IMR-90 (cell line): ENCODE measurements around the gene PRUNE2. TPM values are rescaled to one million over a fixed set of nuclear protein-coding genes. Genes with fewer than 3 reads are reported as not detected.

Experiments used
- ATAC-seq: fragments of 200-7000 bp; cut with Tn5 transposase; 2 replicates; pipeline ENCODE4 v1.9.1; 2020; ENCODE audit warnings: low read depth, mild to moderate bottlenecking, moderate library complexity
- BruUV-seq: library from RNA; stranded (reverse); fragments of 400-500 nt; replicated peaks from 2 replicates; lab custom pipeline; 2021; lab: Mats Ljungman, UMichigan
- CTCF ChIA-PET: fragments of 300-600 bp; formaldehyde crosslinking; extraction: SDS; loops from one replicate; lab custom pipeline; 2021; ENCODE audit warnings: antibody characterized with exemption; lab: Yijun Ruan, JAX
- POLR2A ChIA-PET: fragments of 300-600 bp; sonication (Branson Sonifier 250); formaldehyde crosslinking; loops from one replicate; lab custom pipeline; 2022; ENCODE audit warnings: antibody characterized with exemption; ENCODE audit not compliant: unreplicated experiment; lab: Charles Lee
- DNase-seq: peaks from one replicate; pipeline ENCODE4 v3.0.0; 2013
- H2AFZ ChIP-seq: replicated peaks from 2 replicates; pipeline ENCODE3; 2013; ENCODE audit warnings: low read length, mild to moderate bottlenecking; ENCODE audit not compliant: poor library complexity
- H2AK5ac ChIP-seq: 2 replicates; pipeline ENCODE4 v1.6.1; 2013; ENCODE audit warnings: low read depth, low read length, inconsistent platforms
- H2AK9ac ChIP-seq: replicated peaks from 2 replicates; pipeline ENCODE3; 2013; ENCODE audit warnings: mild to moderate bottlenecking, low read depth, low read length, moderate library complexity; ENCODE audit not compliant: poor library complexity
- H2BK120ac ChIP-seq: 2 replicates; pipeline ENCODE4 v1.6.1; 2013; ENCODE audit warnings: low read depth, low read length, inconsistent platforms
- H2BK15ac ChIP-seq: 3 replicates; pipeline ENCODE4 v1.6.1; 2013; ENCODE audit warnings: low read depth, low read length, inconsistent platforms
- H2BK20ac ChIP-seq: 2 replicates; pipeline ENCODE4 v1.6.1; 2013; ENCODE audit warnings: low read depth, mild to moderate bottlenecking, inconsistent platforms, low read length, moderate library complexity
- H2BK5ac ChIP-seq: 2 replicates; pipeline ENCODE4 v1.6.1; 2013; ENCODE audit warnings: mild to moderate bottlenecking, low read depth, low read length, inconsistent platforms; ENCODE audit not compliant: poor library complexity, severe bottlenecking
- H3K14ac ChIP-seq: replicated peaks from 2 replicates; pipeline ENCODE4 v1.6.1; 2013; ENCODE audit warnings: low read depth, low read length, inconsistent platforms
- H3K18ac ChIP-seq: 2 replicates; pipeline ENCODE4 v1.6.1; 2013; ENCODE audit warnings: low read depth, low read length, control low read depth
- H3K23ac ChIP-seq: 2 replicates; pipeline ENCODE4 v1.6.1; 2013; ENCODE audit warnings: low read depth, low read length, inconsistent platforms
- H3K27ac ChIP-seq: 2 replicates; pipeline ENCODE4 v1.5.1; 2013; ENCODE audit warnings: mild to moderate bottlenecking, control low read depth, low read length; ENCODE audit not compliant: insufficient read depth
- H3K27me3 ChIP-seq: 2 replicates; pipeline ENCODE4 v1.6.1; 2013; ENCODE audit warnings: low read length; ENCODE audit not compliant: control insufficient read depth, insufficient read depth
- H3K36me3 ChIP-seq: 2 replicates; pipeline ENCODE4 v1.6.1; 2013; ENCODE audit warnings: low read length, mixed read lengths; ENCODE audit not compliant: control insufficient read depth, insufficient read depth
- H3K4ac ChIP-seq: 2 replicates; pipeline ENCODE4 v1.6.1; 2013; ENCODE audit warnings: low read depth, low read length, inconsistent platforms
- H3K4me1 ChIP-seq: 2 replicates; pipeline ENCODE4 v1.6.1; 2013; ENCODE audit warnings: low read length, mixed read lengths; ENCODE audit not compliant: control insufficient read depth, insufficient read depth
- H3K4me2 ChIP-seq: 2 replicates; pipeline ENCODE4 v1.6.1; 2013; ENCODE audit warnings: low read depth, mild to moderate bottlenecking, control low read depth, low read length, moderate library complexity
- H3K4me3 ChIP-seq: 2 replicates; pipeline ENCODE4 v1.5.1; 2013; ENCODE audit warnings: low read depth, mild to moderate bottlenecking, control low read depth, low read length, moderate library complexity; ENCODE audit not compliant: insufficient read depth
- H3K56ac ChIP-seq: 2 replicates; pipeline ENCODE4 v1.6.1; 2013; ENCODE audit warnings: low read length, inconsistent platforms; ENCODE audit not compliant: insufficient read depth; ENCODE audit errors: extremely low read depth
- H3K79me1 ChIP-seq, 2 experiments: 2 replicates each; pipeline ENCODE4 v1.6.1; 2013; ENCODE audit warnings: low read length in 2 of 2, inconsistent platforms in 1 of 2, low read depth in 1 of 2
- H3K9ac ChIP-seq: 2 replicates; pipeline ENCODE4 v1.6.1; 2013; ENCODE audit warnings: low read depth, low read length, control low read depth
- H3K9me1 ChIP-seq: 2 replicates; pipeline ENCODE4 v1.6.1; 2013; ENCODE audit warnings: low read length, inconsistent platforms; ENCODE audit not compliant: insufficient read depth
- H3K9me3 ChIP-seq: 2 replicates; pipeline ENCODE4 v1.6.1; 2013; ENCODE audit warnings: low read length; ENCODE audit not compliant: control insufficient read depth, insufficient read depth
- H4K20me1 ChIP-seq: 2 replicates; pipeline ENCODE4 v1.6.1; 2013; ENCODE audit warnings: low read length, inconsistent platforms; ENCODE audit not compliant: insufficient read depth
- H4K5ac ChIP-seq: 2 replicates; pipeline ENCODE4 v1.6.1; 2013; ENCODE audit warnings: mild to moderate bottlenecking, low read depth, low read length, control low read depth
- H4K8ac ChIP-seq, 2 experiments: 2 replicates each; pipeline ENCODE4 v1.6.1; 2013; ENCODE audit warnings: low read depth in 2 of 2, low read length in 2 of 2, control low read depth in 1 of 2, inconsistent platforms in 1 of 2
- H4K91ac ChIP-seq: 2 replicates; pipeline ENCODE4 v1.6.1; 2013; ENCODE audit warnings: low read depth, low read length, inconsistent platforms; ENCODE audit not compliant: insufficient read depth
- BHLHE40 ChIP-seq: fragments of 150-350 bp; IDR thresholded peaks from 2 replicates; pipeline ENCODE4 v1.6.1; 2016; ENCODE audit warnings: mild to moderate bottlenecking, low read depth, low read length
- CEBPB ChIP-seq: IDR thresholded peaks from 2 replicates; pipeline ENCODE4 v1.6.1; 2012; ENCODE audit warnings: low read depth, low read length, improper control_type of control experiment
- CHD1 ChIP-seq: IDR thresholded peaks from 2 replicates; pipeline ENCODE4 v1.6.1; 2012; ENCODE audit warnings: low read depth, low read length, improper control_type of control experiment
- FOS ChIP-seq: fragments of 150-350 bp; IDR thresholded peaks from 2 replicates; pipeline ENCODE4 v1.6.1; 2016; ENCODE audit warnings: low read depth, low read length
- MAFK ChIP-seq: IDR thresholded peaks from 2 replicates; pipeline ENCODE4 v1.6.1; 2012; ENCODE audit warnings: low read depth, low read length, improper control_type of control experiment
- MAZ ChIP-seq: IDR thresholded peaks from 2 replicates; pipeline ENCODE4 v1.6.1; 2012; ENCODE audit warnings: low read depth, mild to moderate bottlenecking, low read length, improper control_type of control experiment, moderate library complexity, borderline replicate concordance
- MXI1 ChIP-seq: IDR thresholded peaks from 2 replicates; pipeline ENCODE4 v1.6.1; 2012; ENCODE audit warnings: low read depth, mild to moderate bottlenecking, low read length, moderate library complexity, borderline replicate concordance
- NFE2L2 ChIP-seq: fragments of 150-350 bp; IDR thresholded peaks from 2 replicates; pipeline ENCODE4 v1.6.1; 2016; ENCODE audit warnings: low read depth, mild to moderate bottlenecking, low read length
- POLR2A ChIP-seq: IDR thresholded peaks from 2 replicates; pipeline ENCODE4 v1.6.1; 2012; ENCODE audit warnings: mild to moderate bottlenecking, low read depth, low read length
- RAD21 ChIP-seq: IDR thresholded peaks from 2 replicates; pipeline ENCODE4 v1.6.1; 2012; ENCODE audit warnings: low read length, improper control_type of control experiment
- RCOR1 ChIP-seq: IDR thresholded peaks from 2 replicates; pipeline ENCODE4 v1.6.1; 2012; ENCODE audit warnings: mild to moderate bottlenecking, low read length, improper control_type of control experiment; ENCODE audit not compliant: insufficient replicate concordance
- RFX5 ChIP-seq: IDR thresholded peaks from 2 replicates; pipeline ENCODE4 v1.8.0; 2012; ENCODE audit warnings: low read depth, mild to moderate bottlenecking, low read length, moderate library complexity
- SMC3 ChIP-seq: fragments of 150-350 bp; IDR thresholded peaks from 2 replicates; pipeline ENCODE4 v1.6.1; 2016; ENCODE audit warnings: low read depth, mild to moderate bottlenecking, antibody characterized with exemption, low read length, moderate library complexity
- WGBS, 2 experiments: methylation state at CpG; one replicate each; pipeline versions ENCODE4 v1.1.5 to v1.1.7; 2013; ENCODE audit warnings: missing lambda C conversion rate in 2 of 2; ENCODE audit not compliant: insufficient read length in 1 of 2; ENCODE audit errors: extremely low coverage in 2 of 2; 5-methylcytosine and 5-hydroxymethylcytosine counted together
- dilution Hi-C: fragments of 300-500 bp; cut with HindIII; formaldehyde crosslinking; loops from one replicate; pipeline ENCODE4 v1.14.3; 2018; ENCODE audit warnings: low sequenced_read_pairs; ENCODE audit not compliant: unreplicated experiment
- in situ Hi-C: fragments of 300-500 bp; cut with MboI; formaldehyde crosslinking; loops from 3 replicates; pipeline ENCODE4 v1.14.3; 2019; ENCODE audit warnings: low sequenced_read_pairs, inconsistent platforms, mixed read lengths
- intact Hi-C: fragments of 100-400 bp; cut with micrococcal nuclease; formaldehyde crosslinking; loops from 2 replicates; pipeline ENCODE4 v1.10.0; 2022
- polyA plus RNA-seq, 3 experiments: library from polyadenylated mRNA; depleted of rRNA; stranded (reverse); fragments of >200 nt; gene quantifications; 2 replicates each; pipeline ENCODE4 v1.2.3, GENCODE V29; 2012; ENCODE audit warnings: low replicate concordance in 1 of 3
- total RNA-seq: library from RNA; depleted of rRNA; stranded (reverse); fragments of >200 nt; gene quantifications from 2 replicates; pipeline ENCODE4 v1.2.3, GENCODE V29; 2012
- TF ChIP-seq, protein P1 (sequence below): fragments of 150-350 bp; IDR thresholded peaks from 2 replicates; pipeline ENCODE4 v1.6.1; 2017; ENCODE audit warnings: mild to moderate bottlenecking, antibody characterized with exemption, low read length, low read depth
- TF ChIP-seq, protein P2 (sequence below): fragments of 150-350 bp; IDR thresholded peaks from 2 replicates; pipeline ENCODE4 v1.6.1; 2016; ENCODE audit warnings: low read depth, mild to moderate bottlenecking, low read length, moderate library complexity, borderline replicate concordance
- TF ChIP-seq, protein P3 (sequence below): conservative IDR thresholded peaks from 2 replicates; pipeline ENCODE4 v1.5.1; 2012; ENCODE audit warnings: mild to moderate bottlenecking, low read depth, low read length, improper control_type of control experiment

PRUNE2 gene
- total and polyA plus RNA-seq, 2 of the 4 experiments (the other 2 are of a cell fraction), result 0.70 to 1.6 TPM

DNA sequence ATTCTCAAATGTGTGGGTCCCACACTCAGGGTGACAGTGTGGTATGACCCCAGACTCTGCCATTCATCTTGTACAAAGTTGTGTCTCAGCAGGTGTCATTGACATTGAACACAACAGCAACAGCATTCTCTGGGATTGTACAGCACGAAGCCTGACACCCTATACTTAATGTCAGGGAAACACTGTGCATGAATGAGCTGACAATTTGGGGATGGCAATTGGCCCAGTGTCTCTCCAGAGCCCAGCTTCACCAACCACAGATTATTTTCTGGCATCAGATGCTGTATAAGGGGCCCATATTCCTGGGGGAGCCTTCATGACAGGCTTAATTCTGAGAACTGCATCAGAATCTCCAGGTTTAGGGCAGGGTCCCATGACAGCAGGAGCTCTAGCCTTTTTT is 303.7 kb downstream of the PRUNE2 start:
- intact Hi-C loops, result no loop called here
- Histone ChIP-seq H4K91ac (no peak overlapping the region), H3K9me3 (no peaks in the 10 kb centered on the region), H3K23ac (no peak overlapping the region), H2AK5ac (no peak overlapping the region), H3K4me3 (no peak overlapping the region), H4K8ac (no peak overlapping the region), H3K36me3 (no peaks in the 10 kb centered on the region), H3K56ac (no peak overlapping the region), H3K4me1 (no peaks in the 10 kb centered on the region), H3K18ac (no peak overlapping the region), H4K20me1 (no peaks in the 10 kb centered on the region), H2BK5ac (no peak overlapping the region), H2BK20ac (no peak overlapping the region), H3K79me1 (no peaks in the 10 kb centered on the region), H2BK15ac (no peak overlapping the region), H3K27ac (no peak overlapping the region), H3K4ac (no peak overlapping the region), H3K9me1 (no peaks in the 10 kb centered on the region), H2BK120ac (no peak overlapping the region), H2AK9ac (no peak overlapping the region), H3K9ac (no peak overlapping the region), H3K4me2 (no peak overlapping the region), H2AFZ (no peak overlapping the region), H3K14ac (no peak overlapping the region), H3K27me3 (peaks cover 2% of the 10 kb centered on the region; the same call in 1 of the 2 replicates), H4K5ac (no peak overlapping the region)
- WGBS, 2 experiments, result no CpG with 5 or more reads among the region's 1 CpG
- DNase-seq (no peak), ATAC-seq (no peak)
- TF ChIP-seq POLR2A (no peak), MAFK (no peak), RCOR1 (no peak), CEBPB (no peak), RFX5 (no peak), MAZ (no peak), NFE2L2 (no peak), SMC3 (no peak), MXI1 (no peak), FOS (no peak), RAD21 (no peak), CHD1 (no peak), BHLHE40 (no peak)
- TF ChIP-seq, protein P1, sequence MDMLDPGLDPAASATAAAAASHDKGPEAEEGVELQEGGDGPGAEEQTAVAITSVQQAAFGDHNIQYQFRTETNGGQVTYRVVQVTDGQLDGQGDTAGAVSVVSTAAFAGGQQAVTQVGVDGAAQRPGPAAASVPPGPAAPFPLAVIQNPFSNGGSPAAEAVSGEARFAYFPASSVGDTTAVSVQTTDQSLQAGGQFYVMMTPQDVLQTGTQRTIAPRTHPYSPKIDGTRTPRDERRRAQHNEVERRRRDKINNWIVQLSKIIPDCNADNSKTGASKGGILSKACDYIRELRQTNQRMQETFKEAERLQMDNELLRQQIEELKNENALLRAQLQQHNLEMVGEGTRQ, result no peak
- TF ChIP-seq, protein P2, sequence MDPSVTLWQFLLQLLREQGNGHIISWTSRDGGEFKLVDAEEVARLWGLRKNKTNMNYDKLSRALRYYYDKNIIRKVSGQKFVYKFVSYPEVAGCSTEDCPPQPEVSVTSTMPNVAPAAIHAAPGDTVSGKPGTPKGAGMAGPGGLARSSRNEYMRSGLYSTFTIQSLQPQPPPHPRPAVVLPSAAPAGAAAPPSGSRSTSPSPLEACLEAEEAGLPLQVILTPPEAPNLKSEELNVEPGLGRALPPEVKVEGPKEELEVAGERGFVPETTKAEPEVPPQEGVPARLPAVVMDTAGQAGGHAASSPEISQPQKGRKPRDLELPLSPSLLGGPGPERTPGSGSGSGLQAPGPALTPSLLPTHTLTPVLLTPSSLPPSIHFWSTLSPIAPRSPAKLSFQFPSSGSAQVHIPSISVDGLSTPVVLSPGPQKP, result no peak
- TF ChIP-seq, protein P3, sequence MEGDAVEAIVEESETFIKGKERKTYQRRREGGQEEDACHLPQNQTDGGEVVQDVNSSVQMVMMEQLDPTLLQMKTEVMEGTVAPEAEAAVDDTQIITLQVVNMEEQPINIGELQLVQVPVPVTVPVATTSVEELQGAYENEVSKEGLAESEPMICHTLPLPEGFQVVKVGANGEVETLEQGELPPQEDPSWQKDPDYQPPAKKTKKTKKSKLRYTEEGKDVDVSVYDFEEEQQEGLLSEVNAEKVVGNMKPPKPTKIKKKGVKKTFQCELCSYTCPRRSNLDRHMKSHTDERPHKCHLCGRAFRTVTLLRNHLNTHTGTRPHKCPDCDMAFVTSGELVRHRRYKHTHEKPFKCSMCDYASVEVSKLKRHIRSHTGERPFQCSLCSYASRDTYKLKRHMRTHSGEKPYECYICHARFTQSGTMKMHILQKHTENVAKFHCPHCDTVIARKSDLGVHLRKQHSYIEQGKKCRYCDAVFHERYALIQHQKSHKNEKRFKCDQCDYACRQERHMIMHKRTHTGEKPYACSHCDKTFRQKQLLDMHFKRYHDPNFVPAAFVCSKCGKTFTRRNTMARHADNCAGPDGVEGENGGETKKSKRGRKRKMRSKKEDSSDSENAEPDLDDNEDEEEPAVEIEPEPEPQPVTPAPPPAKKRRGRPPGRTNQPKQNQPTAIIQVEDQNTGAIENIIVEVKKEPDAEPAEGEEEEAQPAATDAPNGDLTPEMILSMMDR, result no peak
- in situ Hi-C loops, result no loop called here
- CTCF ChIA-PET, result no interaction called here
- POLR2A ChIA-PET, result no interaction called here
- BruUV-seq, result no TSS peak
- dilution Hi-C loops, result no loop called here
